Measurements from ENCODE around the gene LRRC40.

The LRRC40 gene

GRCh38 chr1:70103770-70104169 is 101.6 kb downstream of the LRRC40 start:
- no peak for FAIRE-seq

GRCh38 chr1:70101774-70102173 is 103.6 kb downstream of the LRRC40 start:
- FAIRE-seq = no peak

GRCh38 chr1:70101231-70101630 is 104.1 kb downstream of the LRRC40 start:
- FAIRE-seq = no peak

Measured in islet of Langerhans (tissue), 1 donor.